HepG2 (cell line): ENCODE measurements around the gene ADGRG6. TPM values are rescaled to one million over a fixed set of nuclear protein-coding genes. Genes with fewer than 3 reads are reported as not detected.
A peak's percentile ranks its signal among the peaks of the same experiment; 100 is the strongest.

ENCODE experiments used
- ATRX ChIP-seq: sonication (generic); formaldehyde crosslinking; IDR thresholded peaks from 2 replicates; pipeline ENCODE4 v1.4.0; 2020; ENCODE audit warnings: missing genetic modification reagents, borderline replicate concordance
- BHLHE40 ChIP-seq: IDR thresholded peaks from 2 replicates; pipeline ENCODE4 v1.6.1; 2011; ENCODE audit warnings: low read length, improper control_type of control experiment
- CC2D1A ChIP-seq: sonication (generic); formaldehyde crosslinking; IDR thresholded peaks from 2 replicates; pipeline ENCODE4 v1.8.1; 2023; ENCODE audit warnings: mild to moderate bottlenecking, missing genetic modification reagents
- DBP ChIP-seq: sonication (generic); formaldehyde crosslinking; IDR thresholded peaks from 2 replicates; pipeline ENCODE4 v1.4.0; 2020; ENCODE audit warnings: missing genetic modification reagents; ENCODE audit errors: not compliant biosample characterization
- KAT7 ChIP-seq: IDR thresholded peaks from 2 replicates; pipeline ENCODE4 v1.6.1; 2018; ENCODE audit warnings: borderline replicate concordance, missing compliant biosample characterization
- MXI1 ChIP-seq: IDR thresholded peaks from 3 replicates; pipeline ENCODE4 v1.6.1; 2012; ENCODE audit warnings: low read depth, low read length, inconsistent platforms, borderline replicate concordance
- POGZ ChIP-seq: sonication (generic); formaldehyde crosslinking; IDR thresholded peaks from 2 replicates; pipeline ENCODE4 v1.4.0; 2020; ENCODE audit warnings: mild to moderate bottlenecking, missing genetic modification reagents
- SOX5 ChIP-seq: IDR thresholded peaks from 2 replicates; pipeline ENCODE4 v1.6.1; 2016; ENCODE audit warnings: borderline replicate concordance
- SP4 ChIP-seq: sonication (generic); formaldehyde crosslinking; IDR thresholded peaks from 2 replicates; pipeline ENCODE4 v1.8.1; 2023; ENCODE audit warnings: mild to moderate bottlenecking, missing genetic modification reagents
- TAF15 ChIP-seq: fragments of 200-400 bp; formaldehyde crosslinking; IDR thresholded peaks from one replicate; pipeline ENCODE4 v1.6.1; 2018; ENCODE audit warnings: mild to moderate bottlenecking, low read depth, low read length; ENCODE audit not compliant: poor library complexity, severe bottlenecking
- TMF1 ChIP-seq: sonication (generic); formaldehyde crosslinking; IDR thresholded peaks from 2 replicates; pipeline ENCODE4 v1.8.1; 2022; ENCODE audit warnings: low read depth, missing genetic modification reagents
- TRIM24 ChIP-seq: sonication (generic); formaldehyde crosslinking; IDR thresholded peaks from 2 replicates; pipeline ENCODE4 v1.8.0; 2022; ENCODE audit warnings: mild to moderate bottlenecking, missing genetic modification reagents
- ZMYM3 ChIP-seq: sonication (generic); formaldehyde crosslinking; IDR thresholded peaks from 2 replicates; pipeline ENCODE4 v1.5.1; 2020; ENCODE audit warnings: mild to moderate bottlenecking, missing genetic modification reagents
- ZNF136 ChIP-seq: sonication (generic); formaldehyde crosslinking; IDR thresholded peaks from 2 replicates; pipeline ENCODE4 v1.8.1; 2022; ENCODE audit warnings: low read depth, mild to moderate bottlenecking, moderate library complexity, missing genetic modification reagents
- ZNF274 ChIP-seq: sonication (generic); formaldehyde crosslinking; IDR thresholded peaks from 2 replicates; pipeline ENCODE4 v1.5.1; 2020; ENCODE audit warnings: mild to moderate bottlenecking, missing genetic modification reagents
- ZNF354B ChIP-seq: sonication (generic); formaldehyde crosslinking; IDR thresholded peaks from 2 replicates; pipeline ENCODE4 v1.8.0; 2022; ENCODE audit warnings: mild to moderate bottlenecking, missing genetic modification reagents
- ZNF44 ChIP-seq: sonication (generic); formaldehyde crosslinking; IDR thresholded peaks from 2 replicates; pipeline ENCODE4 v1.5.1; 2020; ENCODE audit warnings: mild to moderate bottlenecking, missing genetic modification reagents
- ZNF446 ChIP-seq: sonication (generic); formaldehyde crosslinking; IDR thresholded peaks from 2 replicates; pipeline ENCODE4 v1.5.0; 2020; ENCODE audit warnings: mild to moderate bottlenecking, missing genetic modification reagents
- ZNF781 ChIP-seq: sonication (generic); formaldehyde crosslinking; IDR thresholded peaks from 2 replicates; pipeline ENCODE4 v1.5.1; 2020; ENCODE audit warnings: borderline replicate concordance, mild to moderate bottlenecking, missing genetic modification reagents; ENCODE audit errors: not compliant biosample characterization
- polyA plus RNA-seq, 8 experiments: library from polyadenylated mRNA; depleted of rRNA in 3 of 8; stranded (reverse) in 7 of 8; unstranded in 1 of 8; fragments of >200 nt; fragmentation: Illumina TruSeq in 4 of 8; extraction: Trizol in 4 of 8; gene quantifications; 2 replicates each; pipeline versions ENCODE4 v1.2.1 to v1.2.3, GENCODE V29; 2011 to 2016; ENCODE audit warnings: low read depth in 4 of 8, missing spikeins in 1 of 8, mixed read lengths in 1 of 8; ENCODE audit not compliant: insufficient read depth in 1 of 8
- total RNA-seq, 5 experiments: library from RNA; depleted of rRNA; stranded (reverse); fragments of >200 nt; fragmentation: Illumina TruSeq; extraction: Trizol; gene quantifications; 2 replicates each; pipeline ENCODE4 v1.2.3, GENCODE V29; 2016; ENCODE audit warnings: low read depth in 1 of 5
- TF ChIP-seq, protein P1 (sequence below): sonication (generic); formaldehyde crosslinking; IDR thresholded peaks from 2 replicates; pipeline ENCODE4 v1.5.0; 2020; ENCODE audit warnings: mild to moderate bottlenecking, missing genetic modification reagents
- TF ChIP-seq, protein P2 (sequence below): IDR thresholded peaks from 2 replicates; pipeline ENCODE4 v1.6.1; 2012; ENCODE audit warnings: low read depth, low read length, improper control_type of control experiment

Gene ADGRG6
- total and polyA plus RNA-seq, 2 of the 13 experiments (the other 11 are each of a cell fraction or from before 2014, with no cell fraction given): 129 to 249 TPM

DNA sequence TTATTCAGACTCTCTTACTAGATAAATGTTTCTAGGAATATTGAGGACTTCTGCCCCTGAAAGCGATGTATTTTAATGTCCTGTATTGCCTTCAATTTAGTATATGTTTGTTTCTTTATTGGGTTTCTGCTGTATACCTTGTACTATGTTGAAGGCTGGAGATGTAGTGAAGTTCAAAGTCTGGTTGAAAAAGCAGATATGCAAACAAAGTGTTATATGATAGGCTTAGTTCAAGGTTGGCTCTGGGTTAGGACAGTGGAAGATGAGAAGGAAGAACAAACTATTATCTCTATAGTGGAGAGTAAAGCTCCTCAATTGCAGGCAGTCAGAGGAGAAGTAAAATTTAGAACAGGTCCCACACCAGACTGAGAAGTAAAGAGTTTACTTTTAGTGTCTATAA lies 36.3 kb upstream of the ADGRG6 start (continued):
- TF ChIP-seq, protein P1, sequence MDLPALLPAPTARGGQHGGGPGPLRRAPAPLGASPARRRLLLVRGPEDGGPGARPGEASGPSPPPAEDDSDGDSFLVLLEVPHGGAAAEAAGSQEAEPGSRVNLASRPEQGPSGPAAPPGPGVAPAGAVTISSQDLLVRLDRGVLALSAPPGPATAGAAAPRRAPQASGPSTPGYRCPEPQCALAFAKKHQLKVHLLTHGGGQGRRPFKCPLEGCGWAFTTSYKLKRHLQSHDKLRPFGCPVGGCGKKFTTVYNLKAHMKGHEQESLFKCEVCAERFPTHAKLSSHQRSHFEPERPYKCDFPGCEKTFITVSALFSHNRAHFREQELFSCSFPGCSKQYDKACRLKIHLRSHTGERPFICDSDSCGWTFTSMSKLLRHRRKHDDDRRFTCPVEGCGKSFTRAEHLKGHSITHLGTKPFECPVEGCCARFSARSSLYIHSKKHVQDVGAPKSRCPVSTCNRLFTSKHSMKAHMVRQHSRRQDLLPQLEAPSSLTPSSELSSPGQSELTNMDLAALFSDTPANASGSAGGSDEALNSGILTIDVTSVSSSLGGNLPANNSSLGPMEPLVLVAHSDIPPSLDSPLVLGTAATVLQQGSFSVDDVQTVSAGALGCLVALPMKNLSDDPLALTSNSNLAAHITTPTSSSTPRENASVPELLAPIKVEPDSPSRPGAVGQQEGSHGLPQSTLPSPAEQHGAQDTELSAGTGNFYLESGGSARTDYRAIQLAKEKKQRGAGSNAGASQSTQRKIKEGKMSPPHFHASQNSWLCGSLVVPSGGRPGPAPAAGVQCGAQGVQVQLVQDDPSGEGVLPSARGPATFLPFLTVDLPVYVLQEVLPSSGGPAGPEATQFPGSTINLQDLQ (CRISPR knock-in tag): no peak
- TF ChIP-seq ZNF781 (CRISPR knock-in tag) (no peak), ZNF446 (CRISPR knock-in tag) (no peak), CC2D1A (CRISPR knock-in tag) (no peak), ZNF354B (CRISPR knock-in tag) (no peak), ATRX (CRISPR knock-in tag) (no peak), SOX5 (CRISPR knock-in tag) (peak; percentile 92), ZMYM3 (CRISPR knock-in tag) (peak; percentile 7; the same call in 1 of the 2 replicates), MXI1 (no peak), SP4 (CRISPR knock-in tag) (no peak), ZNF136 (CRISPR knock-in tag) (no peak), KAT7 (CRISPR knock-in tag) (no peak; the same call in 1 of the 2 replicates), TAF15 (no peak), POGZ (CRISPR knock-in tag) (peak; percentile 94), TRIM24 (CRISPR knock-in tag) (no peak), DBP (CRISPR knock-in tag) (no peak), BHLHE40 (no peak), ZNF274 (CRISPR knock-in tag) (no peak), TMF1 (CRISPR knock-in tag) (no peak), ZNF44 (no peak)
- TF ChIP-seq, protein P2, sequence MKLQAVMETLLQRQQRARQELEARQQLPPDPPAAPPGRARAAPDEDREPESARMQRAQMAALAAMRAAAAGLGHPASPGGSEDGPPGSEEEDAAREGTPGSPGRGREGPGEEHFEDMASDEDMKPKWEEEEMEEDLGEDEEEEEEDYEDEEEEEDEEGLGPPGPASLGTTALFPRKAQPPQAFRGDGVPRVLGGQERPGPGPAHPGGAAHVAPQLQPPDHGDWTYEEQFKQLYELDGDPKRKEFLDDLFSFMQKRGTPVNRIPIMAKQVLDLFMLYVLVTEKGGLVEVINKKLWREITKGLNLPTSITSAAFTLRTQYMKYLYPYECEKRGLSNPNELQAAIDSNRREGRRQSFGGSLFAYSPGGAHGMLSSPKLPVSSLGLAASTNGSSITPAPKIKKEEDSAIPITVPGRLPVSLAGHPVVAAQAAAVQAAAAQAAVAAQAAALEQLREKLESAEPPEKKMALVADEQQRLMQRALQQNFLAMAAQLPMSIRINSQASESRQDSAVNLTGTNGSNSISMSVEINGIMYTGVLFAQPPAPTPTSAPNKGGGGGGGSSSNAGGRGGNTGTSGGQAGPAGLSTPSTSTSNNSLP: peak; percentile 92
